ENCODE data around the gene PPP1R11. TPM values are rescaled to one million over a fixed set of nuclear protein-coding genes. Genes with fewer than 3 reads are reported as not detected.
A peak's percentile ranks its signal among the peaks of the same experiment; 100 is the strongest.

Gene PPP1R11
- total and polyA plus RNA-seq, 2 of the 13 experiments (the other 11 are each of a cell fraction or from before 2014, with no cell fraction given), result 32.1 to 58.9 TPM

GRCh38 chr6:30075094-30075789 lies 8.2 kb downstream of the PPP1R11 start, which contains the start of gene RNF39 (continued):
- TF ChIP-seq ZGPAT (CRISPR knock-in tag; IDR thresholded peaks at IDR 0.05) (peak; percentile 41; the same call in 1 of the 2 replicates), ZNF713 (CRISPR knock-in tag; IDR thresholded peaks at IDR 0.05) (0 out of 2 replicates have a peak, but pooled peaks have one; percentile 33), ZNF329 (CRISPR knock-in tag; IDR thresholded peaks at IDR 0.05; ENCODE audit: low read depth) (0 out of 2 replicates have a peak, but pooled peaks have one; percentile 47), SKIL (CRISPR knock-in tag; IDR thresholded peaks at IDR 0.05; ENCODE audit: borderline replicate concordance) (no peak), SMAD9 (CRISPR knock-in tag; IDR thresholded peaks at IDR 0.05) (no peak), ZBTB26 (CRISPR knock-in tag; IDR thresholded peaks at IDR 0.05; ENCODE audit: borderline replicate concordance) (no peak), ZNF878 (CRISPR knock-in tag; IDR thresholded peaks at IDR 0.05) (0 out of 2 replicates have a peak, but pooled peaks have one; percentile 17), NFKBIZ (CRISPR knock-in tag; IDR thresholded peaks at IDR 0.05) (no peak), ZNF350 (CRISPR knock-in tag; IDR thresholded peaks at IDR 0.05; ENCODE audit: borderline replicate concordance, low read depth) (peak; percentile 72; the same call in 1 of the 2 replicates), ZNF644 (CRISPR knock-in tag; IDR thresholded peaks at IDR 0.05; ENCODE audit: low read depth) (no peak), ZNF781 (CRISPR knock-in tag; IDR thresholded peaks at IDR 0.05; ENCODE audit: borderline replicate concordance, not compliant biosample characterization) (no peak), ZNF768 (CRISPR knock-in tag; IDR thresholded peaks at IDR 0.05) (peak; percentile 32; the same call in 1 of the 2 replicates), ZNF550 (CRISPR knock-in tag; IDR thresholded peaks at IDR 0.05; ENCODE audit: borderline replicate concordance) (peak; percentile 46; the same call in 1 of the 2 replicates), ZNF775 (CRISPR knock-in tag; IDR thresholded peaks at IDR 0.05; ENCODE audit: borderline replicate concordance) (no peak), KLF16 (CRISPR knock-in tag; IDR thresholded peaks at IDR 0.05) (0 out of 4 replicates have a peak, but pooled peaks of 1 of the 2 experiments have one; percentile 20), ZNF235 (CRISPR knock-in tag; IDR thresholded peaks at IDR 0.05; ENCODE audit: borderline replicate concordance) (peak; percentile 41; the same call in 1 of the 2 replicates), JUN (CRISPR knock-in tag; IDR thresholded peaks at IDR 0.05) (no peak), TIGD3 (CRISPR knock-in tag; IDR thresholded peaks at IDR 0.05; ENCODE audit: borderline replicate concordance) (no peak), ZNF614 (CRISPR knock-in tag; IDR thresholded peaks at IDR 0.05; ENCODE audit: borderline replicate concordance) (no peak), YEATS4 (CRISPR knock-in tag; IDR thresholded peaks at IDR 0.05; ENCODE audit: borderline replicate concordance) (no peak; the same call in 1 of the 2 replicates), PREB (CRISPR knock-in tag; IDR thresholded peaks at IDR 0.05) (no peak)
